SK-N-MC (cell line): ENCODE measurements around the gene IER2.

ENCODE experiments used
- EZH2 ChIP-seq: fragments of 200-600 bp; sonication (generic); IDR thresholded peaks from one replicate; pipeline ENCODE4 v1.6.1; 2017; ENCODE audit warnings: antibody characterized with exemption
- POLR2AphosphoS5 ChIP-seq: IDR thresholded peaks from 2 replicates; pipeline ENCODE4 v1.6.1; 2012; ENCODE audit warnings: mild to moderate bottlenecking, low read depth, low read length, borderline replicate concordance

DNA sequence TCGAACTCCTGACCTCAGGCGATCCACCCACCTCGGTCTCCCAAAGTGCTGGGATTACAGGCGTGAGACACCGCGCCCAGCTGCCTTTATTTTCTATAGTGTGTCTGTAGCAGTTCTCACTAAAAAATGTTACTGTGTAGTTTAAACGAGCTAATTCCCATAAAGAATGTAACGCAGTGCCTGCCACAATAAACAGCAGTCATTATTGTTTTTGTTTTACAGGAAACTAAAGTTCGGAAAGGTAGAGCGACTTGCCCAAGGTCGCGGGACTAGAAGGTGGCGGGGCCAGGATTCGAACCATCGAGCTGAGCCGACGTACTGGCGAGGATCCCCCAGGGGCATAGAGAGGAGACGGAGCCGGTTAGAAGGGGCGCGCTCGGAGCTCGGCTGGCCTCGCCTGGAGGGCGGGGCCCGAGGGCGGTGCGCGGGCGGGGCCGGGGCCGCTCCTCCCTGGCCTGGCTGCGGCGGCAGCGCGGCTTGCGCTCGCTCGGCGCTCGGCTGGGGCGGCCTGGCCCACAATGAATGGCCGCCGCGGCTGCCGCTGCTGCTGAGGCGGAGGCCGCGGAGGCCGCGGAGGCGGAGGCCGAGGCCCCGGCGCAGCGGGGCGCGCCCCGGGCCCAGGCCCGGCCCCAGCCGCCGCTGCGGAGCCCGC lies 32.3 kb upstream of the IER2 start, which contains the start of gene NACC1:
- TF ChIP-seq EZH2 (no peak), POLR2AphosphoS5 (no peak)
